HUES64 (cell line): Measurements from ENCODE around the gene SPRR5. TPM values are rescaled to one million over a fixed set of nuclear protein-coding genes. Genes with fewer than 3 reads are reported as not detected.

Experiments
- H3K27ac ChIP-seq: 2 replicates; pipeline ENCODE4 v1.7.0; 2013; ENCODE audit warnings: low read depth, low read length, inconsistent platforms
- H3K27me3 ChIP-seq: 2 replicates; pipeline ENCODE4 v1.6.1; 2013; ENCODE audit warnings: mild to moderate bottlenecking, low read length; ENCODE audit not compliant: insufficient read depth
- H3K36me3 ChIP-seq: 2 replicates; pipeline ENCODE4 v1.6.1; 2013; ENCODE audit warnings: mild to moderate bottlenecking, low read length; ENCODE audit not compliant: insufficient read depth
- H3K4me1 ChIP-seq: 2 replicates; pipeline ENCODE4 v1.6.1; 2013; ENCODE audit warnings: mild to moderate bottlenecking, low read length, moderate library complexity; ENCODE audit not compliant: insufficient read depth
- H3K4me3 ChIP-seq: 2 replicates; pipeline ENCODE4 v1.5.1; 2013; ENCODE audit warnings: mild to moderate bottlenecking, low read length, moderate library complexity
- H3K9ac ChIP-seq: 2 replicates; pipeline ENCODE4 v1.6.1; 2013; ENCODE audit warnings: mild to moderate bottlenecking, low read depth, low read length
- H3K9me3 ChIP-seq: 2 replicates; pipeline ENCODE4 v1.6.1; 2013; ENCODE audit warnings: low read depth, low read length; ENCODE audit not compliant: insufficient read depth
- WGBS: fragments of 150-250, 120-280 bp; methylation state at CpG from one replicate; pipeline ENCODE4 v1.1.7; 2013; ENCODE audit warnings: missing lambda C conversion rate; 5-methylcytosine and 5-hydroxymethylcytosine counted together
- polyA plus RNA-seq, 2 experiments: library from polyadenylated mRNA; stranded (reverse); fragments of 50-300 nt; gene quantifications; one replicate each; pipeline ENCODE4 v1.2.3, GENCODE V29; 2013

Gene SPRR5
- not detected for polyA plus RNA-seq (2013, experiment 1 of 2)
- polyA plus RNA-seq (2013, experiment 2 of 2), result not detected

DNA sequence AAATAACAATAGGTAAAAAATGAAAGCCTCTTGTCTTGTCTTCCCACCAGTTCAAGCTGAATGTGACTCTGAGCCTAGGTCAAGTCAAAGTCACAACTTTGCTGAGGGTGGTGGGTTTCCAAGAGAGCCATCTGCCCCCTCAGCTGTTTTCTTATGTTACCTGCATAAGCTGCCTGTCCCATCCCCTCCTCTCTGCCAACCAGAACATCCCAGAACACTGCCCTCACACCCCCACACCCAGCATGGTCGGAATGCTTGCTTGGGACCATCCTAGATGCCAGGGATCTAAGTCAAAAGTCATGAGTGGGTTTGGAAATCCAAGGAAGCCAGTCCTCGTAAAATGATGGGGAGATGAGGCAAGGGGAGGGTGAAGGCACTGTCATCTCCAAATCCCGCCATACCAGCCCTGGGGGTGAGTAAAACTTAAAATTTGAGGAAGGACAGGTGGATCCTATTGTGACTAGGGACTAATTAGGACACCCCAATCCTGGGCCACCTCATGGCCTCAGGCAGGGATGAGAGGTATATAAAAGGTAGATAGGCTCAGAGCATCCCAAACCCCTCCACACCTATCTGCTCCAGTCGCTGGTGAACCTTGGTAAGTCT lies at the start of gene SPRR5:
TSS of gene SPRR5 (plus strand) at position 556 of the 606 bp plus-strand sequence. CDS start 1,349 bp downstream, outside the sequence.
- Histone ChIP-seq H3K27ac (no peak within 1 kb of the TSS), H3K4me1 (no peaks in the 10 kb centered on the region), H3K36me3 (no peaks in the 10 kb centered on the region), H3K9me3 (peaks cover 64% of the 10 kb centered on the region), H3K4me3 (no peak within 1 kb of the TSS), H3K27me3 (no peaks in the 10 kb centered on the region), H3K9ac (no peak within 1 kb of the TSS)
- 79% methylated on average over 3 of the region's 4 CpGs for WGBS

GRCh38 chr1:152899027-152899426 lies 48.0 kb upstream of the SPRR5 start:
- peaks cover 87% of the 10 kb centered on the region for H3K9me3 ChIP-seq
- H3K9ac ChIP-seq, result no peak overlapping the region
- H3K4me1 ChIP-seq, result no peaks in the 10 kb centered on the region
- H3K4me3 ChIP-seq, result no peak overlapping the region
- WGBS, result 63% methylated on average over 4 of the region's 4 CpGs
- H3K36me3 ChIP-seq, result no peaks in the 10 kb centered on the region
- H3K27me3 ChIP-seq, result no peaks in the 10 kb centered on the region
- H3K27ac ChIP-seq, result no peak overlapping the region

DNA sequence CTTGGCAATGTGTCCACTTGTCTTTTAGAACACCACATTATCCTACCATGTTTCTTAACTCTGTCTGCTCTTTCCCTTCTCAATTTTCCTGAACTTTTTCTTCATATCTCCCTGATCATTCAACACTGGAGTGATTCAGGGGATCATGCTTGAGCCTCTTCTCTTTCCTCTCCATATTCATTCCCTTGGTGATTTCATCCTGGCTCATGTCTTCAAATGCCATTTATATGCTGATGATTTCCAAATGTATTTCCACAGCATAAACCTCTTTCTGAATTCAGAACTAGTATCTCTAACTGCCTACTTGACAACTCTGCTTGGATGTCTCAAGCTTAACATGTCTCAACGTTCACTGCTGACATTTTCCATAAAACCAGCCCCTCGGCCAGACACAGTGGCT lies 47.1 kb upstream of the SPRR5 start:
- H3K27me3 ChIP-seq, result no peaks in the 10 kb centered on the region
- peaks cover 90% of the 10 kb centered on the region for H3K9me3 ChIP-seq
- H3K4me3 ChIP-seq, result no peak overlapping the region
- no peaks in the 10 kb centered on the region for H3K4me1 ChIP-seq
- no peaks in the 10 kb centered on the region for H3K36me3 ChIP-seq
- H3K9ac ChIP-seq, result no peak overlapping the region
- 53% methylated on average over 2 of the region's 2 CpGs for WGBS
- H3K27ac ChIP-seq, result no peak overlapping the region

GRCh38 chr1:152901631-152902030 lies 45.4 kb upstream of the SPRR5 start:
- no peaks in the 10 kb centered on the region for H3K27me3 ChIP-seq
- WGBS, result 86% methylated on average over 5 of the region's 5 CpGs
- H3K36me3 ChIP-seq, result no peaks in the 10 kb centered on the region
- H3K4me3 ChIP-seq, result no peak overlapping the region
- H3K9ac ChIP-seq, result no peak overlapping the region
- H3K4me1 ChIP-seq, result no peaks in the 10 kb centered on the region
- H3K9me3 ChIP-seq, result peaks cover 84% of the 10 kb centered on the region
- no peak overlapping the region for H3K27ac ChIP-seq

GRCh38 chr1:152902636-152903035 lies 44.4 kb upstream of the SPRR5 start:
- H3K4me3 ChIP-seq, result no peak overlapping the region
- 60% methylated on average over 3 of the region's 4 CpGs for WGBS
- H3K9me3 ChIP-seq, result peaks cover 82% of the 10 kb centered on the region
- no peak overlapping the region for H3K9ac ChIP-seq
- H3K27ac ChIP-seq, result no peak overlapping the region
- no peaks in the 10 kb centered on the region for H3K36me3 ChIP-seq
- no peaks in the 10 kb centered on the region for H3K27me3 ChIP-seq
- no peaks in the 10 kb centered on the region for H3K4me1 ChIP-seq

GRCh38 chr1:152904688-152905440 lies 42.1 kb upstream of the SPRR5 start:
- no peaks in the 10 kb centered on the region for H3K27me3 ChIP-seq
- H3K4me3 ChIP-seq, result no peak overlapping the region
- no peak overlapping the region for H3K9ac ChIP-seq
- H3K27ac ChIP-seq, result no peak overlapping the region
- no peaks in the 10 kb centered on the region for H3K4me1 ChIP-seq
- no peaks in the 10 kb centered on the region for H3K36me3 ChIP-seq
- H3K9me3 ChIP-seq, result peaks cover 86% of the 10 kb centered on the region
- 74% methylated on average over 6 of the region's 7 CpGs for WGBS

- Histone ChIP-seq H3K27ac (no peak overlapping the region), H3K36me3 (no peaks in the 10 kb centered on the region), H3K4me1 (no peaks in the 10 kb centered on the region), H3K9me3 (peaks cover 88% of the 10 kb centered on the region), H3K9ac (no peak overlapping the region), H3K27me3 (no peaks in the 10 kb centered on the region), H3K4me3 (no peak overlapping the region)
- WGBS, result 71% methylated on average over 5 of the region's 5 CpGs
These were observed 40.9 kb upstream of the SPRR5 start for GRCh38 chr1:152906023-152906565.

GRCh38 chr1:152907686-152908601 lies 39.1 kb upstream of the SPRR5 start, which contains the start of gene IVL:
Gene IVL (plus strand): TSS chr1:152908546. CDS start chr1:152909798, 1,252 bp downstream.
- Histone ChIP-seq H3K9me3 (peaks cover 84% of the 10 kb centered on the region), H3K27ac (no peak within 1 kb of the TSS), H3K36me3 (no peaks in the 10 kb centered on the region)

DNA sequence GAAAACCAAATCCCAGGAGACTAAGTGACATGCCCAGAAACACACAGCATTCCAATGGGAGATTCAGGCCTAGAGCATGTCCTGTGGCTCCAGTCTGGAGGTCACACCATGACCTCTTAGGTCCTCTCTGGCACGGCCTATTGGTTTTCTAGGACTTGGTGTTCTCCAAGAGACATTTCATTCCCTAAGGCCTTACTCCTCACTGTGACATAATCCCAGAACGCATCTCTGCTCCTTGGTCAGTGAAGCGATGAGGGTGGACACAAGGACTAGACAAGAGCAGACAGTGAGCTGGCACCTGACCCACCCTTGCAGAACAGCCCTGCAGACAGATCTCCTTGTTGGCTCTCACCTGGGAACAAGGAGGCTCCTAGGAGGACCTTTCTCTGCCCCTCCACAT lies 37.8 kb upstream of the SPRR5 start:
- H3K27ac ChIP-seq, result no peak overlapping the region
- peaks cover 82% of the 10 kb centered on the region for H3K9me3 ChIP-seq
- WGBS, result 76% methylated on average over 3 of the region's 3 CpGs
- H3K4me3 ChIP-seq, result no peak overlapping the region
- no peak overlapping the region for H3K9ac ChIP-seq
- H3K4me1 ChIP-seq, result no peaks in the 10 kb centered on the region
- no peaks in the 10 kb centered on the region for H3K27me3 ChIP-seq
- no peaks in the 10 kb centered on the region for H3K36me3 ChIP-seq

More at GRCh38 chr1:152907686-152908601, 39.1 kb upstream of the SPRR5 start, which contains the start of gene IVL:
- Histone ChIP-seq H3K27me3 (no peaks in the 10 kb centered on the region), H3K4me3 (no peak within 1 kb of the TSS), H3K4me1 (no peaks in the 10 kb centered on the region), H3K9ac (no peak within 1 kb of the TSS)
- 76% methylated on average over 4 of the region's 4 CpGs for WGBS

DNA sequence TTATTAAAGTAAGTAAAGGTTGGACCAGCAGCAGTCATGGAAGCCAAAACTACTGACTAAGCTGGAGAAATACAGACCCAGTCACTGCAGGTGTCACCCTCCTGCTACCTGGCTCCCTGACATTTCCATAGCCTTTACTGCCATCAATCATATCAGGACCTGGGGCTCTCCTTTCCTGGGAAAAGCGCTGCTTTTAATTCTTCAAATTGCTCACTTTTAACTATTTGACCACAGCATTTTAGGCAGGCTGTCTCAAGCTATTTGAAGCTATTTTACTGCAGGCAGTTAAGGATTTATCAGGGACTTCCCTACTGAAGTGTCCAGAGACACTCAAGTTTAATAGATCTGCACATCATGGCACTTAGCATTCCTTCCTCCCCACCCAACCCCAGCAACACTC lies 34.5 kb upstream of the SPRR5 start:
- H3K27me3 ChIP-seq, result no peaks in the 10 kb centered on the region
- H3K36me3 ChIP-seq, result no peaks in the 10 kb centered on the region
- H3K9me3 ChIP-seq, result peaks cover 82% of the 10 kb centered on the region
- no peak overlapping the region for H3K4me3 ChIP-seq
- no peak overlapping the region for H3K9ac ChIP-seq
- H3K4me1 ChIP-seq, result no peaks in the 10 kb centered on the region
- H3K27ac ChIP-seq, result no peak overlapping the region
- WGBS, result 68% methylated on average over 1 of the region's 1 CpG
